H9 (cell line): Measurements from ENCODE around the gene PERM1. TPM values are rescaled to one million over a fixed set of nuclear protein-coding genes. Genes with fewer than 3 reads are reported as not detected.
"Not testable (repeated sequence)": the region's sequence is repeated elsewhere in the genome, so short reads cannot be mapped to it uniquely, and the experiment has no call there.

Experiments
- DNase-seq: peaks from one replicate; pipeline ENCODE4 v3.0.0-alpha.2; 2017
- H2AFZ ChIP-seq: one replicate; pipeline ENCODE4 v1.6.1; 2013; ENCODE audit warnings: mild to moderate bottlenecking, low read length, control low read depth, moderate library complexity
- H2AK5ac ChIP-seq: 2 replicates; pipeline ENCODE4 v1.6.1; 2013; ENCODE audit warnings: low read length, control low read depth, mixed read lengths; ENCODE audit not compliant: insufficient read length
- H2BK120ac ChIP-seq: one replicate; pipeline ENCODE4 v1.6.1; 2013; ENCODE audit warnings: low read depth, mild to moderate bottlenecking, low read length, control low read depth, inconsistent platforms; ENCODE audit not compliant: poor library complexity, severe bottlenecking
- H2BK12ac ChIP-seq: 2 replicates; pipeline ENCODE4 v1.6.1; 2013; ENCODE audit warnings: low read length, control low read depth, mixed read lengths, low read depth; ENCODE audit not compliant: insufficient read length
- H2BK15ac ChIP-seq: 2 replicates; pipeline ENCODE4 v1.6.1; 2013; ENCODE audit warnings: low read depth, low read length, control low read depth
- H2BK20ac ChIP-seq: one replicate; pipeline ENCODE4 v1.6.1; 2013; ENCODE audit warnings: low read depth, mild to moderate bottlenecking, low read length, control low read depth, inconsistent platforms; ENCODE audit not compliant: poor library complexity, severe bottlenecking
- H2BK5ac ChIP-seq: 2 replicates; pipeline ENCODE4 v1.6.1; 2013; ENCODE audit warnings: low read length, control low read depth, mixed read lengths; ENCODE audit not compliant: insufficient read length
- H3K14ac ChIP-seq: 2 replicates; pipeline ENCODE4 v1.6.1; 2013; ENCODE audit warnings: low read length, control low read depth; ENCODE audit not compliant: insufficient read depth
- H3K18ac ChIP-seq: 2 replicates; pipeline ENCODE4 v1.6.1; 2013; ENCODE audit warnings: low read depth, mild to moderate bottlenecking, mixed read lengths, low read length, control low read depth; ENCODE audit not compliant: insufficient read length
- H3K23ac ChIP-seq: 2 replicates; pipeline ENCODE4 v1.6.1; 2013; ENCODE audit warnings: low read length, control low read depth, mixed read lengths, low read depth; ENCODE audit not compliant: insufficient read length
- H3K23me2 ChIP-seq: 2 replicates; pipeline ENCODE4 v1.6.1; 2013; ENCODE audit warnings: low read depth, mild to moderate bottlenecking, mixed read lengths, low read length, control low read depth; ENCODE audit not compliant: insufficient read length, poor library complexity, severe bottlenecking
- H3K27ac ChIP-seq: 2 replicates; pipeline ENCODE4 v1.5.1; 2013; ENCODE audit warnings: low read length, control low read depth, mixed read lengths, low read depth; ENCODE audit not compliant: insufficient read length
- H3K27me3 ChIP-seq: 2 replicates; pipeline ENCODE4 v1.6.1; 2013; ENCODE audit warnings: low read length, control low read depth, inconsistent platforms; ENCODE audit not compliant: insufficient read depth
- H3K4ac ChIP-seq: 2 replicates; pipeline ENCODE4 v1.6.1; 2013; ENCODE audit warnings: low read depth, mild to moderate bottlenecking, control low read depth, inconsistent platforms, low read length, moderate library complexity
- H3K4me1 ChIP-seq: 2 replicates; pipeline ENCODE4 v1.6.1; 2013; ENCODE audit warnings: low read length, control low read depth, inconsistent platforms; ENCODE audit not compliant: insufficient read depth
- H3K4me2 ChIP-seq: 2 replicates; pipeline ENCODE4 v1.6.1; 2013; ENCODE audit warnings: low read length, control low read depth, mixed read lengths; ENCODE audit not compliant: insufficient read length, insufficient read depth
- H3K56ac ChIP-seq: 2 replicates; pipeline ENCODE4 v1.6.1; 2013; ENCODE audit warnings: low read depth, mild to moderate bottlenecking, mixed read lengths, low read length, control low read depth; ENCODE audit not compliant: insufficient read length
- H3K79me1 ChIP-seq: 2 replicates; pipeline ENCODE4 v1.6.1; 2013; ENCODE audit warnings: low read depth, mild to moderate bottlenecking, moderate library complexity, low read length, control low read depth, inconsistent platforms; ENCODE audit not compliant: insufficient read depth, poor library complexity, severe bottlenecking
- H3K79me2 ChIP-seq: 2 replicates; pipeline ENCODE4 v1.6.1; 2013; ENCODE audit warnings: low read length, control low read depth, inconsistent platforms; ENCODE audit not compliant: insufficient read depth
- H3K9ac ChIP-seq: 2 replicates; pipeline ENCODE4 v1.6.1; 2013; ENCODE audit warnings: low read length, control low read depth, mixed read lengths; ENCODE audit not compliant: insufficient read length; ENCODE audit errors: extremely low read depth
- H3K9me3 ChIP-seq: one replicate; pipeline ENCODE4 v1.6.1; 2013; ENCODE audit warnings: low read depth, low read length, inconsistent platforms; ENCODE audit not compliant: control insufficient read depth
- H3T11ph ChIP-seq: one replicate; pipeline ENCODE4 v1.6.1; 2013; ENCODE audit warnings: mild to moderate bottlenecking, low read length, control low read depth, inconsistent platforms
- H4K20me1 ChIP-seq: one replicate; pipeline ENCODE4 v1.6.1; 2013; ENCODE audit not compliant: control insufficient read depth, insufficient read length, insufficient read depth
- H4K5ac ChIP-seq: 2 replicates; pipeline ENCODE4 v1.6.1; 2013; ENCODE audit warnings: low read depth, mild to moderate bottlenecking, mixed read lengths, low read length, control low read depth; ENCODE audit not compliant: insufficient read length
- H4K8ac ChIP-seq: replicated peaks from 2 replicates; pipeline ENCODE4 v1.6.1; 2013; ENCODE audit warnings: low read length, control low read depth, mixed read lengths, low read depth; ENCODE audit not compliant: insufficient read length
- H4K91ac ChIP-seq: 2 replicates; pipeline ENCODE4 v1.6.1; 2013; ENCODE audit warnings: low read depth, mild to moderate bottlenecking, moderate library complexity, mixed read lengths, low read length, control low read depth; ENCODE audit not compliant: insufficient read length
- H3K27ac Mint-ChIP-seq, 3 experiments: 2 replicates in 2 of 3; 3 replicates in 1 of 3; pipeline ENCODE4 v1.8.0; 2020 to 2021; ENCODE audit warnings: mixed read lengths in 3 of 3, mild to moderate bottlenecking in 1 of 3, moderate library complexity in 1 of 3
- H3K27me3 Mint-ChIP-seq: 2 replicates; pipeline ENCODE4 v1.8.0; 2021; ENCODE audit warnings: low read depth, mild to moderate bottlenecking, moderate library complexity, mixed read lengths
- H3K36me3 Mint-ChIP-seq, 3 experiments: 2 replicates in 2 of 3; 3 replicates in 1 of 3; pipeline ENCODE4 v1.8.0; 2020 to 2021; ENCODE audit warnings: low read depth in 3 of 3, mixed read lengths in 3 of 3; ENCODE audit not compliant: insufficient read depth in 1 of 3
- H3K4me1 Mint-ChIP-seq, 2 experiments: 2 replicates each; pipeline ENCODE4 v1.8.0; 2020; ENCODE audit warnings: mixed read lengths in 2 of 2
- H3K4me3 Mint-ChIP-seq, 2 experiments: 2 replicates in 1 of 2; 3 replicates in 1 of 2; pipeline ENCODE4 v1.8.0; 2020 to 2021; ENCODE audit warnings: mild to moderate bottlenecking in 2 of 2, mixed read lengths in 2 of 2, moderate library complexity in 1 of 2
- H3K9me3 Mint-ChIP-seq, 2 experiments: 2 replicates in 1 of 2; 3 replicates in 1 of 2; pipeline ENCODE4 v1.8.0; 2020; ENCODE audit warnings: mild to moderate bottlenecking in 2 of 2, mixed read lengths in 2 of 2, moderate library complexity in 1 of 2
- CTCF ChIP-seq: fragments of 200-600 bp; sonication (generic); conservative IDR thresholded peaks from 3 replicates; pipeline ENCODE4 v1.8.0; 2021; ENCODE audit warnings: antibody characterized with exemption, mild to moderate bottlenecking
- WGBS: extraction: QIAGEN DNeasy Blood & Tissue Kit; methylation state at CpG from one replicate; pipeline ENCODE4 v1.1.7; 2013; ENCODE audit warnings: missing lambda C conversion rate, low lambda C conversion rate, mixed read lengths; ENCODE audit not compliant: insufficient read length; ENCODE audit errors: extremely low coverage; 5-methylcytosine and 5-hydroxymethylcytosine counted together
- total RNA-seq: library from RNA; stranded (reverse); gene quantifications from 2 replicates; pipeline ENCODE4 v1.2.1, GENCODE V29; 2021

Gene PERM1
- total RNA-seq, 1 experiment from 2014 or later = not detected

GRCh38 chr1:947958-948357 lies 33.9 kb downstream of the PERM1 start:
- Histone ChIP-seq H2AK5ac (no peak overlapping the region), H3K9ac (no peak overlapping the region), H3K4ac (no peak overlapping the region), H2BK12ac (no peak overlapping the region), H3T11ph (no peak overlapping the region), H2BK15ac (no peak overlapping the region), H3K18ac (no peak overlapping the region), H3K56ac (no peak overlapping the region), H3K79me1 (no peaks in the 10 kb centered on the region), H3K14ac (no peak overlapping the region), H3K27ac (no peak overlapping the region), H3K23ac (no peak overlapping the region), H4K8ac (no peak overlapping the region), H3K4me2 (no peak overlapping the region), H3K9me3 (no peaks in the 10 kb centered on the region), H3K4me1 (no peaks in the 10 kb centered on the region), H2BK5ac (no peak overlapping the region), H3K27me3 (peaks cover 2% of the 10 kb centered on the region; the same call in 1 of the 2 replicates), H2BK120ac (no peak overlapping the region), H2BK20ac (no peak overlapping the region), H4K20me1 (no peaks in the 10 kb centered on the region), H2AFZ (no peak overlapping the region), H4K5ac (no peak overlapping the region), H3K23me2 (no peaks in the 10 kb centered on the region), H4K91ac (no peak overlapping the region), H3K79me2 (no peaks in the 10 kb centered on the region)
- peaks cover 33 to 77% (median 61%) of the 10 kb centered on the region in 3 experiments; a peak in 6 of 7 replicates for H3K36me3 Mint-ChIP-seq
- H3K27me3 Mint-ChIP-seq = peaks cover 11% of the 10 kb centered on the region
- H3K9me3 Mint-ChIP-seq = no peaks in the 10 kb centered on the region; a peak in 1 of 5 replicates
- no peak overlapping the region for H3K4me3 Mint-ChIP-seq
- DNase-seq = no peak
- TF ChIP-seq CTCF = peak; percentile 17; the same call in 1 of the 3 replicates
- H3K27ac Mint-ChIP-seq = no peak overlapping the region
- no CpG with 5 or more reads among the region's 15 CpGs for WGBS
- H3K4me1 Mint-ChIP-seq = peaks cover 0 to 18% of the 10 kb centered on the region in 2 experiments; a peak in 2 of 4 replicates

- not testable (repeated sequence) for H2AFZ ChIP-seq, H4K8ac ChIP-seq, H3T11ph ChIP-seq, H2BK120ac ChIP-seq, H2BK5ac ChIP-seq, H4K20me1 ChIP-seq, H2BK15ac ChIP-seq, H3K27ac ChIP-seq, H3K4me2 ChIP-seq, H3K79me1 ChIP-seq, H3K9me3 Mint-ChIP-seq, H3K9ac ChIP-seq, H4K91ac ChIP-seq, H3K56ac ChIP-seq, H3K4ac ChIP-seq, H3K23ac ChIP-seq, H4K5ac ChIP-seq, H2BK12ac ChIP-seq, H3K23me2 ChIP-seq, H3K4me3 Mint-ChIP-seq, DNase-seq, H3K18ac ChIP-seq, H3K9me3 ChIP-seq, H3K27me3 ChIP-seq, H3K79me2 ChIP-seq, H3K27ac Mint-ChIP-seq, H3K4me1 ChIP-seq, H2BK20ac ChIP-seq, H3K14ac ChIP-seq, H2AK5ac ChIP-seq
- WGBS = no CpG with 5 or more reads among the region's 13 CpGs
- H3K4me1 Mint-ChIP-seq = peaks cover 0 to 20% of the 10 kb centered on the region in 2 experiments; a peak in 2 of 4 replicates
- H3K36me3 Mint-ChIP-seq = peaks cover 33 to 68% (median 59%) of the 10 kb centered on the region in 3 experiments; a peak in 6 of 7 replicates
- H3K27me3 Mint-ChIP-seq = peaks cover 13% of the 10 kb centered on the region
Observed at GRCh38 chr1:946811-947210, 35.1 kb downstream of the PERM1 start.
